ENCODE results near the gene RORC.

Gene RORC

GRCh38 chr1:151807766-151808165 lies 23.8 kb downstream of the RORC start:
- Mint-ChIP-seq H3K4me1 (no peaks in the 10 kb centered on the region), H3K9me3 (no peaks in the 10 kb centered on the region), H3K36me3 (no peaks in the 10 kb centered on the region), H3K27me3 (no peaks in the 10 kb centered on the region), H3K27ac (no peak overlapping the region), H3K4me3 (no peak overlapping the region)

- Mint-ChIP-seq H3K4me3 (no peak overlapping the region), H3K36me3 (no peaks in the 10 kb centered on the region), H3K27me3 (no peaks in the 10 kb centered on the region), H3K9me3 (no peaks in the 10 kb centered on the region), H3K4me1 (no peaks in the 10 kb centered on the region), H3K27ac (no peak overlapping the region)
Observed at GRCh38 chr1:151807131-151807530, 24.5 kb downstream of the RORC start.

- H3K9me3 Mint-ChIP-seq, result no peaks in the 10 kb centered on the region
- no peaks in the 10 kb centered on the region for H3K4me1 Mint-ChIP-seq
- H3K27me3 Mint-ChIP-seq, result no peaks in the 10 kb centered on the region
- no peaks in the 10 kb centered on the region for H3K36me3 Mint-ChIP-seq
- H3K4me3 Mint-ChIP-seq, result no peak overlapping the region
- H3K27ac Mint-ChIP-seq, result no peak overlapping the region
Observed at GRCh38 chr1:151806170-151806569, 25.4 kb downstream of the RORC start.

GRCh38 chr1:151805066-151805820 lies 26.4 kb downstream of the RORC start, which contains the start of gene LINGO4:
Gene LINGO4 (minus strand): TSS chr1:151805419. CDS start chr1:151802704, 2,715 bp downstream.
- Mint-ChIP-seq H3K4me1 (no peaks in the 10 kb centered on the region), H3K9me3 (no peaks in the 10 kb centered on the region), H3K27me3 (no peaks in the 10 kb centered on the region)

GRCh38 chr1:151803915-151804314 lies 27.7 kb downstream of the RORC start:
- no peaks in the 10 kb centered on the region for H3K27me3 Mint-ChIP-seq
- peaks cover 1% of the 10 kb centered on the region for H3K36me3 Mint-ChIP-seq
- H3K4me3 Mint-ChIP-seq, result no peak overlapping the region
- H3K27ac Mint-ChIP-seq, result no peak overlapping the region
- H3K4me1 Mint-ChIP-seq, result no peaks in the 10 kb centered on the region
- no peaks in the 10 kb centered on the region for H3K9me3 Mint-ChIP-seq

More at GRCh38 chr1:151805066-151805820, 26.4 kb downstream of the RORC start, which contains the start of gene LINGO4:
- no peak within 1 kb of the TSS for H3K27ac Mint-ChIP-seq
- H3K4me3 Mint-ChIP-seq, result no peak within 1 kb of the TSS
- H3K36me3 Mint-ChIP-seq, result no peaks in the 10 kb centered on the region

- Mint-ChIP-seq H3K9me3 (no peaks in the 10 kb centered on the region), H3K4me1 (no peaks in the 10 kb centered on the region), H3K4me3 (no peak overlapping the region), H3K36me3 (peaks cover 4% of the 10 kb centered on the region), H3K27ac (no peak overlapping the region), H3K27me3 (no peaks in the 10 kb centered on the region)
Observed at GRCh38 chr1:151803164-151803563, 28.4 kb downstream of the RORC start.

- Mint-ChIP-seq H3K4me1 (no peaks in the 10 kb centered on the region), H3K9me3 (no peaks in the 10 kb centered on the region), H3K27ac (no peak overlapping the region), H3K4me3 (no peak overlapping the region), H3K36me3 (peaks cover 4% of the 10 kb centered on the region), H3K27me3 (no peaks in the 10 kb centered on the region)
Observed at GRCh38 chr1:151802372-151802771, 29.2 kb downstream of the RORC start.

GRCh38 chr1:151801846-151802245 lies 29.8 kb downstream of the RORC start:
- H3K36me3 Mint-ChIP-seq, result peaks cover 4% of the 10 kb centered on the region
- H3K9me3 Mint-ChIP-seq, result no peaks in the 10 kb centered on the region
- no peak overlapping the region for H3K4me3 Mint-ChIP-seq
- no peak overlapping the region for H3K27ac Mint-ChIP-seq
- H3K4me1 Mint-ChIP-seq, result no peaks in the 10 kb centered on the region
- no peaks in the 10 kb centered on the region for H3K27me3 Mint-ChIP-seq

GRCh38 chr1:151801310-151801820 lies 30.2 kb downstream of the RORC start:
- Mint-ChIP-seq H3K4me3 (no peak overlapping the region), H3K4me1 (no peaks in the 10 kb centered on the region), H3K36me3 (peaks cover 4% of the 10 kb centered on the region), H3K27ac (no peak overlapping the region), H3K27me3 (no peaks in the 10 kb centered on the region), H3K9me3 (no peaks in the 10 kb centered on the region)

- Mint-ChIP-seq H3K27me3 (no peaks in the 10 kb centered on the region), H3K36me3 (peaks cover 4% of the 10 kb centered on the region), H3K4me3 (no peak overlapping the region), H3K9me3 (no peaks in the 10 kb centered on the region), H3K27ac (no peak overlapping the region), H3K4me1 (no peaks in the 10 kb centered on the region)
Observed at GRCh38 chr1:151800830-151801229, 30.8 kb downstream of the RORC start.

- H3K4me1 Mint-ChIP-seq, result no peaks in the 10 kb centered on the region
- H3K36me3 Mint-ChIP-seq, result peaks cover 4% of the 10 kb centered on the region
- H3K27me3 Mint-ChIP-seq, result no peaks in the 10 kb centered on the region
- H3K4me3 Mint-ChIP-seq, result no peak overlapping the region
- H3K27ac Mint-ChIP-seq, result no peak overlapping the region
- no peaks in the 10 kb centered on the region for H3K9me3 Mint-ChIP-seq
Observed at GRCh38 chr1:151799179-151800022, 32.2 kb downstream of the RORC start.

GRCh38 chr1:151798571-151798970 lies 33.0 kb downstream of the RORC start:
- H3K36me3 Mint-ChIP-seq, result peaks cover 6% of the 10 kb centered on the region
- no peak overlapping the region for H3K27ac Mint-ChIP-seq
- no peaks in the 10 kb centered on the region for H3K4me1 Mint-ChIP-seq
- no peak overlapping the region for H3K4me3 Mint-ChIP-seq
- H3K27me3 Mint-ChIP-seq, result no peaks in the 10 kb centered on the region
- H3K9me3 Mint-ChIP-seq, result no peaks in the 10 kb centered on the region

- H3K4me3 Mint-ChIP-seq, result peak overlapping the region; percentile 98
Observed at GRCh38 chr1:151790940-151791651, 40.5 kb downstream of the RORC start.

GRCh38 chr1:151790071-151790939 lies 41.3 kb downstream of the RORC start, which contains the start of gene TDRKH:
Gene TDRKH (minus strand): TSS chr1:151790500. CDS start chr1:151783022, 7,478 bp downstream.
- peak within 1 kb of the TSS; percentile 98 for H3K4me3 Mint-ChIP-seq
- H3K36me3 Mint-ChIP-seq, result peaks cover 2% of the 10 kb centered on the region
- H3K27ac Mint-ChIP-seq, result peak within 1 kb of the TSS; percentile 96
- peaks cover 34% of the 10 kb centered on the region for H3K4me1 Mint-ChIP-seq
- H3K27me3 Mint-ChIP-seq, result no peaks in the 10 kb centered on the region
- H3K9me3 Mint-ChIP-seq, result no peaks in the 10 kb centered on the region

More at GRCh38 chr1:151790940-151791651, 40.5 kb downstream of the RORC start:
- H3K4me1 Mint-ChIP-seq, result peaks cover 34% of the 10 kb centered on the region
- no peaks in the 10 kb centered on the region for H3K27me3 Mint-ChIP-seq
- H3K9me3 Mint-ChIP-seq, result no peaks in the 10 kb centered on the region
- H3K27ac Mint-ChIP-seq, result peak overlapping the region; percentile 96
- H3K36me3 Mint-ChIP-seq, result peaks cover 2% of the 10 kb centered on the region
